Fibroblast of lung (primary cell): ENCODE data around the gene NAPB. TPM values are rescaled to one million over a fixed set of nuclear protein-coding genes. Genes with fewer than 3 reads are reported as not detected.

ENCODE experiments used
- DNase-seq, 2 donors: peaks; one replicate each; pipeline versions ENCODE4 v3.0.0 to v3.0.0-alpha.2; 2010; ENCODE audit warnings: low read depth in 2 of 2
- H2AFZ ChIP-seq: 2 replicates; pipeline ENCODE4 v1.5.1; 2012; ENCODE audit warnings: low read length, control low read depth, inconsistent platforms
- H3K27ac ChIP-seq: 2 replicates; pipeline ENCODE4 v1.5.1; 2011; ENCODE audit warnings: low read length, control low read depth; ENCODE audit not compliant: insufficient read depth
- H3K27me3 ChIP-seq: 2 replicates; pipeline ENCODE4 v1.5.1; 2011; ENCODE audit warnings: mild to moderate bottlenecking, low read length; ENCODE audit not compliant: control insufficient read depth, insufficient read depth
- H3K36me3 ChIP-seq: 2 replicates; pipeline ENCODE4 v1.5.1; 2011; ENCODE audit warnings: low read length; ENCODE audit not compliant: control insufficient read depth, insufficient read depth
- H3K4me1 ChIP-seq: 2 replicates; pipeline ENCODE4 v1.5.1; 2011; ENCODE audit warnings: low read length; ENCODE audit not compliant: control insufficient read depth, insufficient read depth; ENCODE audit errors: extremely low read depth
- H3K4me2 ChIP-seq: 2 replicates; pipeline ENCODE4 v1.5.1; 2011; ENCODE audit warnings: low read length, control low read depth; ENCODE audit not compliant: insufficient read depth; ENCODE audit errors: extremely low read depth
- H3K4me3 ChIP-seq, 4 experiments: fragments of 200-600 bp in 1 of 4; sonication (generic) in 1 of 4; replicated peaks in 1 of 4; 2 replicates each; pipeline ENCODE4 v1.5.1; 2011 to 2016; ENCODE audit warnings: low read length in 4 of 4, low read depth in 3 of 4, mild to moderate bottlenecking in 3 of 4, control low read depth in 2 of 4, inconsistent platforms in 1 of 4, mixed read lengths in 1 of 4; ENCODE audit not compliant: insufficient read depth in 1 of 4; ENCODE audit errors: control extremely low read depth in 1 of 4
- H3K79me2 ChIP-seq: 2 replicates; pipeline ENCODE4 v1.5.1; 2012; ENCODE audit warnings: mild to moderate bottlenecking, low read length, inconsistent platforms; ENCODE audit not compliant: control insufficient read depth, insufficient read depth
- H3K9ac ChIP-seq: 2 replicates; pipeline ENCODE4 v1.5.1; 2011; ENCODE audit warnings: mild to moderate bottlenecking, low read length, control low read depth; ENCODE audit not compliant: insufficient read depth
- H3K9me3 ChIP-seq: 2 replicates; pipeline ENCODE4 v1.5.1; 2012; ENCODE audit warnings: low read depth, low read length; ENCODE audit not compliant: control insufficient read depth, insufficient read depth
- H4K20me1 ChIP-seq: 2 replicates; pipeline ENCODE4 v1.5.1; 2011; ENCODE audit warnings: low read length; ENCODE audit not compliant: control insufficient read depth, insufficient read depth; ENCODE audit errors: extremely low read depth
- EZH2 ChIP-seq: IDR thresholded peaks from 2 replicates; pipeline ENCODE4 v1.5.1; 2012; ENCODE audit warnings: low read length, control low read depth, mild to moderate bottlenecking; ENCODE audit errors: missing control alignments
- polyA plus RNA-seq, 2 donors: library from polyadenylated mRNA; depleted of rRNA in 1 of 2; stranded (reverse) in 1 of 2; unstranded in 1 of 2; fragments of >200 nt; gene quantifications; 2 replicates each; pipeline ENCODE4 v1.2.1, GENCODE V29; 2011 to 2012; ENCODE audit warnings: missing spikeins in 1 of 2
- total RNA-seq: library from RNA; depleted of rRNA; stranded (reverse); fragments of >200 nt; gene quantifications from 2 replicates; pipeline ENCODE4 v1.2.1, GENCODE V29; 2014
- TF ChIP-seq, protein P1 (sequence below), 2 donors: IDR thresholded peaks in 1 of 2; conservative IDR thresholded peaks in 1 of 2; 1 replicate in 1 of 2; 2 replicates in 1 of 2; pipeline ENCODE4 v1.5.1; 2011 to 2012; ENCODE audit warnings: low read length in 2 of 2, control low read depth in 1 of 2, inconsistent platforms in 1 of 2, low read depth in 1 of 2, mild to moderate bottlenecking in 1 of 2

Gene NAPB
- total and polyA plus RNA-seq, 2 donors (not counting 1 experiment from before 2014, with no cell fraction given) = 5.1 to 12.6 TPM

DNA sequence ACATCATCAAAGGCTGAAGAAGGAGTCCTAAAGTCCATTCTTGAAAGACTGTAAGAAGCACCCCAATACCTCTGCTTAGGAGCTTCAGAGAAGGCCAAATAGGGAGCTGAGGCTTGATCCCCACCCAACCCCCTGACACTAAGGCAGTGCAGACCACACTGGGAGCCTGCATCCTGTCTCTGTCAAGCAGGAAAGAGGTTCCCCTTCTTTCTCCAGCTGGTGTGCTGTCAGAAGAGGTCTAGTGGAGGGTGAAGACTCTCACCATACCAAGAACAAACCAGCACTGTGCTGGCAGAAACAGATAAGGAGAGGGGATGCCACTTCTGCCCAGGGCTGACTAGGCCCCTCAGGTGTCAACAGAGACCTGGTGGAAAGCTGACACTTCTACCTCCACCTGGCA, 39.4 kb downstream of the NAPB start:
- H3K4me1 ChIP-seq = no peaks in the 10 kb centered on the region
- no peaks in the 10 kb centered on the region for H3K79me2 ChIP-seq
- DNase-seq = no peak
- no peak overlapping the region for H3K4me3 ChIP-seq
- no peaks in the 10 kb centered on the region for H3K27me3 ChIP-seq
- H3K27ac ChIP-seq = no peak overlapping the region
- no peak overlapping the region for H3K9ac ChIP-seq
- H3K36me3 ChIP-seq = peaks cover 4% of the 10 kb centered on the region
- no peak overlapping the region for H2AFZ ChIP-seq
- TF ChIP-seq, protein P1, sequence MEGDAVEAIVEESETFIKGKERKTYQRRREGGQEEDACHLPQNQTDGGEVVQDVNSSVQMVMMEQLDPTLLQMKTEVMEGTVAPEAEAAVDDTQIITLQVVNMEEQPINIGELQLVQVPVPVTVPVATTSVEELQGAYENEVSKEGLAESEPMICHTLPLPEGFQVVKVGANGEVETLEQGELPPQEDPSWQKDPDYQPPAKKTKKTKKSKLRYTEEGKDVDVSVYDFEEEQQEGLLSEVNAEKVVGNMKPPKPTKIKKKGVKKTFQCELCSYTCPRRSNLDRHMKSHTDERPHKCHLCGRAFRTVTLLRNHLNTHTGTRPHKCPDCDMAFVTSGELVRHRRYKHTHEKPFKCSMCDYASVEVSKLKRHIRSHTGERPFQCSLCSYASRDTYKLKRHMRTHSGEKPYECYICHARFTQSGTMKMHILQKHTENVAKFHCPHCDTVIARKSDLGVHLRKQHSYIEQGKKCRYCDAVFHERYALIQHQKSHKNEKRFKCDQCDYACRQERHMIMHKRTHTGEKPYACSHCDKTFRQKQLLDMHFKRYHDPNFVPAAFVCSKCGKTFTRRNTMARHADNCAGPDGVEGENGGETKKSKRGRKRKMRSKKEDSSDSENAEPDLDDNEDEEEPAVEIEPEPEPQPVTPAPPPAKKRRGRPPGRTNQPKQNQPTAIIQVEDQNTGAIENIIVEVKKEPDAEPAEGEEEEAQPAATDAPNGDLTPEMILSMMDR (conservative IDR thresholded peaks at IDR 0.05 in 1 of 2, IDR thresholded peaks at IDR 0.05 in 1 of 2; ENCODE audit: low read depth in 1 of 2, low read length in 2 of 2) = no peak
- TF ChIP-seq EZH2 = no peak
- H3K4me2 ChIP-seq = no peak overlapping the region
- no peaks in the 10 kb centered on the region for H4K20me1 ChIP-seq
- H3K9me3 ChIP-seq = no peaks in the 10 kb centered on the region

DNA sequence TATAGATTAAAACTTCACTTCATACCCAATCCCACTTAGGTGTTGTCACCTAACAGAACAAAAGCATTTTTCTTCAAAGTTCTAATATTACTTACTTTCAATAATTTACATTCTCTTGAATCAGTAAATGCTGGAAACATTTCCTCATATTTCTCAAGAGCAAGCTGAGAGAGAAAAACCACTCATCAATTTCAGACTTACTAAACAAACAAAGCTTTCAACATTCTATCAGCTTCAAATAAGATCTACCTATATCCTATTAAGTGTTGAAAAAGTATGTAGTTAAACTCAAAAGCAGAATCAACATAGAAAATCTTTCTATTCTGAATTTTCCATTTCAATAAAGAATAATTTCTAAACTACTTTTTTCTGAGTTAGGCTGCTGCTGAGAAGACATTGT, 41.5 kb downstream of the NAPB start:
- H3K79me2 ChIP-seq = no peaks in the 10 kb centered on the region
- H3K9me3 ChIP-seq = no peaks in the 10 kb centered on the region
- H3K27me3 ChIP-seq = no peaks in the 10 kb centered on the region
- H2AFZ ChIP-seq = no peak overlapping the region
- no peak overlapping the region for H3K4me3 ChIP-seq
- no peaks in the 10 kb centered on the region for H4K20me1 ChIP-seq
- no peak for DNase-seq
- TF ChIP-seq EZH2 = no peak
- TF ChIP-seq, protein P1 (conservative IDR thresholded peaks at IDR 0.05 in 1 of 2, IDR thresholded peaks at IDR 0.05 in 1 of 2; ENCODE audit: low read depth in 1 of 2, low read length in 2 of 2) = no peak
- H3K36me3 ChIP-seq = peaks cover 8% of the 10 kb centered on the region
- H3K9ac ChIP-seq = no peak overlapping the region
- H3K4me1 ChIP-seq = no peaks in the 10 kb centered on the region
- H3K27ac ChIP-seq = no peak overlapping the region
- no peak overlapping the region for H3K4me2 ChIP-seq

DNA sequence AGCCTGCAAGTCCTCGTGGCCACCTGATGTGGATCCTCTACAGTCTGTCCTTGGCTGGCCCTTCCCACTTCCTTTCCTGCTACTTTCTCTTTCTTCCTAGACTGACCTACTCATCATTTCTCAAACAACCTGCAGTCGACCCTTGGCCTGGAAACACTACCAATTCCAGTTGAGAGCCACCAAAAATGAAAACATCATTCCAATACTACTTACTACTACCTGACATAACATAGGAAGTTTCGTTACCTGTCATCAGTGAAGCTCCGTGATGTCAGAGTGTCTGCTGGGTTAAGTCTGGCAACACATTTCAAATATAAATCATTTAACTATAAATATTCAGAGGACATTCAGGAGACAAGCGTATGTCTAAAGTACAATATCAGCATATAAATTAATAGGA, 45.5 kb downstream of the NAPB start:
- no peak overlapping the region for H3K4me3 ChIP-seq
- no peak overlapping the region for H3K9ac ChIP-seq
- H3K36me3 ChIP-seq = peaks cover 14% of the 10 kb centered on the region
- no peaks in the 10 kb centered on the region for H3K79me2 ChIP-seq
- no peak overlapping the region for H3K4me2 ChIP-seq
- H2AFZ ChIP-seq = no peak overlapping the region
- no peak overlapping the region for H3K27ac ChIP-seq
- TF ChIP-seq, protein P1 (conservative IDR thresholded peaks at IDR 0.05 in 1 of 2, IDR thresholded peaks at IDR 0.05 in 1 of 2; ENCODE audit: low read depth in 1 of 2, low read length in 2 of 2) = no peak
- TF ChIP-seq EZH2 = no peak
- H3K9me3 ChIP-seq = no peaks in the 10 kb centered on the region
- H4K20me1 ChIP-seq = no peaks in the 10 kb centered on the region
- H3K27me3 ChIP-seq = no peaks in the 10 kb centered on the region
- no peaks in the 10 kb centered on the region for H3K4me1 ChIP-seq
- no peak for DNase-seq
